K562 (cell line): Measurements from ENCODE around the gene POU2F1. TPM values are rescaled to one million over a fixed set of nuclear protein-coding genes. Genes with fewer than 3 reads are reported as not detected.

Experiments used
- ARID3A ChIP-seq: IDR thresholded peaks from 2 replicates; pipeline ENCODE4 v1.6.1; 2012; ENCODE audit warnings: low read depth, low read length, improper control_type of control experiment, borderline replicate concordance
- CBX2 ChIP-seq: fragments of 200-600 bp; sonication (generic); IDR thresholded peaks from one replicate; pipeline ENCODE4 v1.6.1; 2012; ENCODE audit warnings: mild to moderate bottlenecking, low read length, inconsistent platforms; ENCODE audit not compliant: insufficient read depth, poor library complexity, severe bottlenecking
- CEBPG ChIP-seq, 3 experiments: fragments of 200-800 bp in 1 of 3; sonication (Bioruptor generic) in 1 of 3; sonication (generic) in 1 of 3; formaldehyde crosslinking in 1 of 3; IDR thresholded peaks in 2 of 3; conservative IDR thresholded peaks in 1 of 3; 2 replicates each; pipeline versions ENCODE4 v1.6.1 to v1.8.0; 2016 to 2022; ENCODE audit warnings: missing compliant biosample characterization in 2 of 3, missing genetic modification characterization in 2 of 3, mild to moderate bottlenecking in 1 of 3, missing genetic modification reagents in 1 of 3
- GMEB1 ChIP-seq: fragments of 250-450 bp; sonication (Bioruptor Pico); IDR thresholded peaks from 2 replicates; pipeline ENCODE4 v1.4.0; 2020; ENCODE audit warnings: mild to moderate bottlenecking
- HDAC1 ChIP-seq, 2 experiments: fragments of 450-650 bp; IDR thresholded peaks; 2 replicates each; pipeline ENCODE4 v1.6.1; 2016 to 2017; ENCODE audit warnings: inconsistent platforms in 1 of 2, mild to moderate bottlenecking in 1 of 2, moderate library complexity in 1 of 2
- IFI16 ChIP-seq: fragments of 250-450 bp; sonication (Bioruptor Pico); IDR thresholded peaks from 2 replicates; pipeline ENCODE4 v2.1.2; 2022; ENCODE audit warnings: mild to moderate bottlenecking, inconsistent platforms
- IRF1 ChIP-seq: sonication (generic); formaldehyde crosslinking; IDR thresholded peaks from 2 replicates; pipeline ENCODE4 v1.8.0; 2022; ENCODE audit warnings: missing genetic modification reagents, mild to moderate bottlenecking, borderline replicate concordance
- KDM5B ChIP-seq: fragments of 200-600 bp; sonication (generic); IDR thresholded peaks from 2 replicates; pipeline ENCODE4 v1.6.1; 2012; ENCODE audit warnings: low read depth, mild to moderate bottlenecking, moderate library complexity, low read length, control low read depth, inconsistent platforms; ENCODE audit not compliant: insufficient replicate concordance
- MAFF ChIP-seq: IDR thresholded peaks from 2 replicates; pipeline ENCODE4 v1.6.1; 2012; ENCODE audit warnings: low read length, improper control_type of control experiment
- NCOR1 ChIP-seq: fragments of 450-650 bp; IDR thresholded peaks from 2 replicates; pipeline ENCODE4 v1.6.1; 2016; ENCODE audit warnings: mild to moderate bottlenecking, moderate library complexity
- POLR2B ChIP-seq: fragments of 450-650 bp; IDR thresholded peaks from 2 replicates; pipeline ENCODE4 v1.6.1; 2018; ENCODE audit warnings: low read depth; ENCODE audit not compliant: partially characterized antibody
- SIX5 ChIP-seq, 2 experiments: IDR thresholded peaks; 2 replicates each; pipeline ENCODE4 v1.6.1; 2011; ENCODE audit warnings: low read length in 2 of 2, borderline replicate concordance in 1 of 2, low read depth in 1 of 2, mild to moderate bottlenecking in 1 of 2, moderate library complexity in 1 of 2; ENCODE audit not compliant: insufficient read depth in 1 of 2
- SMAD4 ChIP-seq: fragments of 250-450 bp; sonication (Bioruptor Pico); conservative IDR thresholded peaks from 2 replicates; pipeline ENCODE4 v1.8.0; 2021; ENCODE audit warnings: inconsistent platforms, mild to moderate bottlenecking, moderate library complexity
- SOX6 ChIP-seq: fragments of 450-650 bp; IDR thresholded peaks from 2 replicates; pipeline ENCODE4 v1.6.1; 2014; ENCODE audit warnings: mild to moderate bottlenecking
- ZBTB43 ChIP-seq: sonication (generic); formaldehyde crosslinking; IDR thresholded peaks from 2 replicates; pipeline ENCODE4 v1.8.0; 2023; ENCODE audit warnings: mild to moderate bottlenecking, missing genetic modification reagents
- ZBTB5 ChIP-seq: fragments of 450-650 bp; IDR thresholded peaks from 2 replicates; pipeline ENCODE4 v1.6.1; 2017; ENCODE audit warnings: antibody characterized with exemption
- ZFP30 ChIP-seq: fragments of 250-450 bp; sonication (Bioruptor Pico); IDR thresholded peaks from 2 replicates; pipeline ENCODE4 v1.8.0; 2022; ENCODE audit warnings: moderate library complexity, mild to moderate bottlenecking, inconsistent platforms, borderline replicate concordance
- polyA plus RNA-seq, 8 experiments: library from polyadenylated mRNA; depleted of rRNA in 4 of 8; stranded (reverse) in 5 of 8; unstranded in 3 of 8; fragments of >200 nt; fragmentation: Nextera tagmentation in 2 of 8; fragmentation: Illumina TruSeq in 1 of 8; extraction: Ambion mirVana in 2 of 8; extraction: Trizol in 1 of 8; gene quantifications; 2 replicates each; pipeline versions ENCODE4 v1.2.1 to v1.2.3, GENCODE V29; 2011 to 2014; ENCODE audit warnings: inconsistent platforms in 1 of 8, missing spikeins in 1 of 8
- total RNA-seq, 7 experiments: library from RNA; depleted of rRNA in 6 of 7; stranded (reverse); fragments of >200 nt in 6 of 7; fragmentation: Illumina TruSeq in 2 of 7; extraction: Trizol in 2 of 7; gene quantifications; 2 replicates each; pipeline versions ENCODE4 v1.2.1 to v1.2.3, GENCODE V29; 2011 to 2021; ENCODE audit warnings: low replicate concordance in 1 of 7

POU2F1 gene
- total and polyA plus RNA-seq, 9 of the 15 experiments (the other 6 are each of a cell fraction or from before 2014, with no cell fraction given) = 2.6 to 22.3 (median 8.8) TPM

GRCh38 chr1:167221738-167222610 is 1.3 kb downstream of the POU2F1 start (continued):
- TF ChIP-seq CBX2 = no peak
- no peak for TF ChIP-seq IFI16 (CRISPR knock-in tag)
- no peak for TF ChIP-seq ZBTB5
- no peak for TF ChIP-seq MAFF
- 0 out of 2 replicates have a peak, but pooled peaks have one; percentile 59 for TF ChIP-seq ZBTB43 (CRISPR knock-in tag)
- TF ChIP-seq POLR2B = peak; percentile 51
- no peak for TF ChIP-seq CEBPG (CRISPR knock-in tag; IDR thresholded peaks at IDR 0.05)
- no peak for TF ChIP-seq CEBPG (tag; conservative IDR thresholded peaks at IDR 0.05 in 1 of 2, IDR thresholded peaks at IDR 0.05 in 1 of 2)
- TF ChIP-seq HDAC1 (IDR thresholded peaks at IDR 0.05) = peak in 1 of 2 experiments; percentile 71; a peak in 1 of 4 replicates
- no peak; the same call in 1 of the 2 replicates for TF ChIP-seq SOX6
- peak; percentile 69 for TF ChIP-seq KDM5B
- peak; percentile 92 for TF ChIP-seq ARID3A
- TF ChIP-seq GMEB1 (CRISPR knock-in tag) = no peak
- no peak for TF ChIP-seq NCOR1
- no peak for TF ChIP-seq IRF1 (CRISPR knock-in tag)
- TF ChIP-seq SIX5 (IDR thresholded peaks at IDR 0.05; ENCODE audit: borderline replicate concordance in 1 of 2, insufficient read depth in 1 of 2, low read depth in 1 of 2, low read length in 2 of 2) = no peak
- no peak for TF ChIP-seq ZFP30 (CRISPR knock-in tag)
- TF ChIP-seq SMAD4 (CRISPR knock-in tag) = no peak; the same call in 1 of the 2 replicates
